ENCODE results near the gene SAMD11.
"Not testable (repeated sequence)": the region's sequence is repeated elsewhere in the genome, so short reads cannot be mapped to it uniquely, and the experiment has no call there.

Gene SAMD11

GRCh38 chr1:923131-923990, at the start of gene SAMD11:
Gene SAMD11 (plus strand): TSS chr1:923923. CDS start chr1:924432, 509 bp downstream.
- peak; percentile 28 to 37 for ATAC-seq

GRCh38 chr1:876428-877208, 47.1 kb upstream of the SAMD11 start:
- ATAC-seq: not testable (repeated sequence)

- ATAC-seq: not testable (repeated sequence)
These were observed 46.3 kb upstream of the SAMD11 start for GRCh38 chr1:877209-877986.

GRCh38 chr1:880511-880910, 43.2 kb upstream of the SAMD11 start:
- ATAC-seq: not testable (repeated sequence)

- ATAC-seq: not testable (repeated sequence)
These were observed 42.8 kb upstream of the SAMD11 start for GRCh38 chr1:880915-881314.

GRCh38 chr1:886311-886710, 37.4 kb upstream of the SAMD11 start:
- ATAC-seq: no peak

- no peak for ATAC-seq
These were observed 37.0 kb upstream of the SAMD11 start for GRCh38 chr1:886760-887159.

GRCh38 chr1:888297-888696, 35.4 kb upstream of the SAMD11 start:
- no peak for ATAC-seq

GRCh38 chr1:889774-890173, 33.9 kb upstream of the SAMD11 start:
- ATAC-seq: not testable (repeated sequence)

- ATAC-seq: not testable (repeated sequence)
These were observed 33.5 kb upstream of the SAMD11 start for GRCh38 chr1:890234-890633.

- ATAC-seq: no peak
These were observed 33.1 kb upstream of the SAMD11 start for GRCh38 chr1:890661-891060.

- no peak for ATAC-seq
These were observed 26.5 kb upstream of the SAMD11 start for GRCh38 chr1:897226-897625.

GRCh38 chr1:897951-898350, 25.8 kb upstream of the SAMD11 start:
- ATAC-seq: not testable (repeated sequence)

GRCh38 chr1:899636-900317, 23.9 kb upstream of the SAMD11 start:
- ATAC-seq: no peak

GRCh38 chr1:901108-901859, 22.4 kb upstream of the SAMD11 start:
- ATAC-seq: no peak

GRCh38 chr1:902802-903201, 20.9 kb upstream of the SAMD11 start:
- ATAC-seq: no peak

- no peak for ATAC-seq
These were observed 20.4 kb upstream of the SAMD11 start for GRCh38 chr1:903305-903704.

- no peak for ATAC-seq
These were observed 19.9 kb upstream of the SAMD11 start for GRCh38 chr1:903721-904271.

- ATAC-seq: peak; percentile 88 to 89
These were observed 19.3 kb upstream of the SAMD11 start for GRCh38 chr1:904310-904950.

GRCh38 chr1:905071-905749, 18.5 kb upstream of the SAMD11 start:
- ATAC-seq: peak in 1 of 2 donors; percentile 14
